Activated B cell treated with CpG ODN at 0.5 μM for 24 hours (primary cell): ENCODE results near the gene EFNA4. TPM values are rescaled to one million over a fixed set of nuclear protein-coding genes. Genes with fewer than 3 reads are reported as not detected.

Experiments
- ATAC-seq: fragments of 200-7000 bp; cut with Tn5 transposase; one replicate; pipeline ENCODE4 v1.10.0; 2021; ENCODE audit warnings: low read depth, mild to moderate bottlenecking, moderate library complexity
- CTCF ChIA-PET: fragments of 350-600 bp; sonication (Branson Sonifier 250); formaldehyde crosslinking; loops from one replicate; lab custom pipeline; 2021; ENCODE audit warnings: antibody characterized with exemption; lab: Charles Lee
- POLR2A ChIA-PET: fragments of 350-600 bp; sonication (Branson Sonifier 250); formaldehyde crosslinking; loops from one replicate; lab custom pipeline; 2021; ENCODE audit warnings: antibody characterized with exemption; lab: Charles Lee
- DNase-seq: peaks from one replicate; pipeline ENCODE4 v3.0.0; 2022
- H3K27ac Mint-ChIP-seq: one replicate; pipeline ENCODE4 v1.8.0; 2020; ENCODE audit warnings: mixed read lengths
- H3K27me3 Mint-ChIP-seq: one replicate; pipeline ENCODE4 v1.8.0; 2021; ENCODE audit warnings: mixed read lengths
- H3K36me3 Mint-ChIP-seq: one replicate; pipeline ENCODE4 v1.8.0; 2021; ENCODE audit warnings: low read depth, mixed read lengths
- H3K4me1 Mint-ChIP-seq: one replicate; pipeline ENCODE4 v1.8.0; 2021; ENCODE audit warnings: mixed read lengths
- H3K4me3 Mint-ChIP-seq: one replicate; pipeline ENCODE4 v1.8.0; 2020; ENCODE audit warnings: mild to moderate bottlenecking, mixed read lengths
- H3K9me3 Mint-ChIP-seq: one replicate; pipeline ENCODE4 v1.8.0; 2020; ENCODE audit warnings: mixed read lengths
- intact Hi-C: fragments of 100-400 bp; cut with micrococcal nuclease; formaldehyde crosslinking; loops from one replicate; pipeline ENCODE4 v1.15.1; 2024
- total RNA-seq: library from RNA; stranded (reverse); gene quantifications from 2 replicates; pipeline ENCODE4 v1.2.3, GENCODE V29; 2022
- TF ChIP-seq, protein P1 (sequence below): fragments of 200-600 bp; IDR thresholded peaks from one replicate; pipeline ENCODE4 v1.8.0; 2022; ENCODE audit warnings: antibody characterized with exemption, mild to moderate bottlenecking

EFNA4 gene
- total RNA-seq, 1 donor from 2014 or later = 7.8 TPM

DNA sequence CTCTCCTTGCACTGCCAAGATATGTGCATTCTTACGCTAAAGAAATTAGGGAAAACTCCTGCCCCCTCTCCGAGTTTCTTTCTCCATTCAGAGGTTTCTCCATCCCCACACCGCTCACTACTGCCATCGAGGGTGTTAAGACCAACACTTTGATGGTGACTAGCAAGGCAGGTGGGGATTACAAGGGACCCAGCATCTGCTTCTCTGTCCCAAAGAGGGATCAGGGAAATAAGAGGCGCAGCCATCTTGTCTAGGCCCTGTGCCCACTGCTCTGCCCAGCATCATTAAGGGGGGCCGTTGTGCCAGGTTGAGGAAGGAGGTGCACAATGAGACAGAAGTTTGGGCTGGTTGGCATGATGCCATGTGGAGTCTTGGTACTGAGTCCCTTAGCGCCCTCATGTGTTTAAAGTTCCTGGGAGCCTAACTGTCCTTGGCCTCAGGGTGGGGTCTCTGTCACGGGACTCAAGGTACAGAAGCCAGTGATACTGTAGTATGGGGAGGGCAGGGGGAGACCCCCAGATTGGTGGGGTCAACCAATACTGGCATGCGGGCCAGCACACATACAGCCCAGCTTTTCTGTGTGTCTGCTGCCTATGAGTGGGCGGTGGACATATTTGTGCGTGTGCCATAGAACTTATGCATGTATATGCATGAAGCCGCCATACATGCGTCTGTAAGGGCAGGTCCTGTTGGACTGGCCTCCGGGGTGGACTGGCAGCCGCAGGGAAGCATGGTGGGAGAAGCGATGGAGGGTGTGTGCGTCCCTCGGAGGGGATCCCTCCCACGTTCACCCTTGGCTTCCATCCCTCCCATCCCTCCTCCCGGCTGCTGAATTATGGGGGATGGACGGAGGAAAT is 20.6 kb downstream of the EFNA4 start:
- H3K36me3 Mint-ChIP-seq = no peaks in the 10 kb centered on the region
- intact Hi-C loops = loop anchor here (1.0 to 2.0 kb wide), 9 partner anchors 13 to 525 kb away; partner anchors contain the start of genes CKS1B, EFNA4, KRTCAP2 and TRIM46
- H3K27ac Mint-ChIP-seq = peak overlapping the region; percentile 93
- H3K4me3 Mint-ChIP-seq = peak overlapping the region; percentile 93
- ATAC-seq (no peak), DNase-seq (no peak)
- peaks cover 28% of the 10 kb centered on the region for H3K27me3 Mint-ChIP-seq
- H3K4me1 Mint-ChIP-seq = peaks cover 58% of the 10 kb centered on the region
- ChIA-PET CTCF (interaction anchor here (0.6 to 4.3 kb wide), 16 partner anchors 9 to 604 kb away, joined by 3 to 84 read pairs (median 8); partner anchors contain the start of genes ADAM15, EFNA4, KRTCAP2 and SLC50A1), POLR2A (interaction anchor here (0.8 to 2.5 kb wide), 24 partner anchors 8 to 148 kb away, joined by 3 to 54 read pairs (median 5); partner anchors contain the start of genes ADAM15, CKS1B, EFNA4 and FLAD1)
- H3K9me3 Mint-ChIP-seq = no peaks in the 10 kb centered on the region
- TF ChIP-seq, protein P1, sequence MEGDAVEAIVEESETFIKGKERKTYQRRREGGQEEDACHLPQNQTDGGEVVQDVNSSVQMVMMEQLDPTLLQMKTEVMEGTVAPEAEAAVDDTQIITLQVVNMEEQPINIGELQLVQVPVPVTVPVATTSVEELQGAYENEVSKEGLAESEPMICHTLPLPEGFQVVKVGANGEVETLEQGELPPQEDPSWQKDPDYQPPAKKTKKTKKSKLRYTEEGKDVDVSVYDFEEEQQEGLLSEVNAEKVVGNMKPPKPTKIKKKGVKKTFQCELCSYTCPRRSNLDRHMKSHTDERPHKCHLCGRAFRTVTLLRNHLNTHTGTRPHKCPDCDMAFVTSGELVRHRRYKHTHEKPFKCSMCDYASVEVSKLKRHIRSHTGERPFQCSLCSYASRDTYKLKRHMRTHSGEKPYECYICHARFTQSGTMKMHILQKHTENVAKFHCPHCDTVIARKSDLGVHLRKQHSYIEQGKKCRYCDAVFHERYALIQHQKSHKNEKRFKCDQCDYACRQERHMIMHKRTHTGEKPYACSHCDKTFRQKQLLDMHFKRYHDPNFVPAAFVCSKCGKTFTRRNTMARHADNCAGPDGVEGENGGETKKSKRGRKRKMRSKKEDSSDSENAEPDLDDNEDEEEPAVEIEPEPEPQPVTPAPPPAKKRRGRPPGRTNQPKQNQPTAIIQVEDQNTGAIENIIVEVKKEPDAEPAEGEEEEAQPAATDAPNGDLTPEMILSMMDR = no peak

DNA sequence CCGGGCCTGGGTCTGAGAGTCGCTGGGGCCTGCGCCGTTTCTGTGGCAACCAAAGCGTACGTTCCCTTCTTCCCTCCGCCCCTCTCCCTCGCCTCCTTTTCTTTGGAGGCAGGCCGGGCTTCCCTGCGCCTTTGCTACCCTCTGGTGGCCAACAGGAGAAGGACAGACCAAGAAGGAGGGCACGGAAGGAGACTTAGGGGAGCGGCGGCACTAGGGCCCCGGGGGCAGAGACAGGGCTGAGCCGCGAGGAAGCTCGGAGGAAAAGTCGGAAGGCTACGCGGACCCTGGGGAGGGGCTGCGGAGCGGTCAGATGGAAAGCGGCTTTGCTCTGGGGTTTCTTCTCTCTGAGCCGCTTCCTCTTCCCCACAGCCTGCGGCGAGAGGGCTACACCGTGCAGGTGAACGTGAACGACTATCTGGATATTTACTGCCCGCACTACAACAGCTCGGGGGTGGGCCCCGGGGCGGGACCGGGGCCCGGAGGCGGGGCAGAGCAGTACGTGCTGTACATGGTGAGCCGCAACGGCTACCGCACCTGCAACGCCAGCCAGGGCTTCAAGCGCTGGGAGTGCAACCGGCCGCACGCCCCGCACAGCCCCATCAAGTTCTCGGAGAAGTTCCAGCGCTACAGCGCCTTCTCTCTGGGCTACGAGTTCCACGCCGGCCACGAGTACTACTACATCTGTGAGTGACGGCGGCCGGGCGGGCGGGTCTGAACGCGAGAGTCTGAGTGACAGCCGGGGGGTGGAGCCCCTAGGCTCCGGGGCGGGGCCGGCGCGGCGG is 21.4 kb downstream of the EFNA4 start:
- H3K27ac Mint-ChIP-seq = peak overlapping the region; percentile 93
- intact Hi-C loops = loop anchor here (1.0 to 5.0 kb wide), 14 partner anchors 14 to 526 kb away; partner anchors contain the start of genes ADAM15, CKS1B, DPM3 and EFNA4
- H3K27me3 Mint-ChIP-seq = peaks cover 25% of the 10 kb centered on the region
- peak; percentile 77 for ATAC-seq
- TF ChIP-seq, protein P1 = peak; percentile 55
- POLR2A ChIA-PET = interaction anchor here (0.6 to 2.5 kb wide), 31 partner anchors 9 to 1093 kb away, joined by 3 to 54 read pairs (median 5); partner anchors contain the start of genes ADAM15, CKS1B, EFNA4 and FLAD1
- H3K4me1 Mint-ChIP-seq = peaks cover 49% of the 10 kb centered on the region
- DNase-seq = peak; percentile 95
- no peaks in the 10 kb centered on the region for H3K36me3 Mint-ChIP-seq
- H3K9me3 Mint-ChIP-seq = no peaks in the 10 kb centered on the region
- H3K4me3 Mint-ChIP-seq = peak overlapping the region; percentile 93
- CTCF ChIA-PET = interaction anchor here (0.6 to 4.3 kb wide), 27 partner anchors 9 to 605 kb away, joined by 3 to 84 read pairs (median 5); partner anchors contain the start of genes ADAM15, EFNA4, KRTCAP2 and PYGO2

DNA sequence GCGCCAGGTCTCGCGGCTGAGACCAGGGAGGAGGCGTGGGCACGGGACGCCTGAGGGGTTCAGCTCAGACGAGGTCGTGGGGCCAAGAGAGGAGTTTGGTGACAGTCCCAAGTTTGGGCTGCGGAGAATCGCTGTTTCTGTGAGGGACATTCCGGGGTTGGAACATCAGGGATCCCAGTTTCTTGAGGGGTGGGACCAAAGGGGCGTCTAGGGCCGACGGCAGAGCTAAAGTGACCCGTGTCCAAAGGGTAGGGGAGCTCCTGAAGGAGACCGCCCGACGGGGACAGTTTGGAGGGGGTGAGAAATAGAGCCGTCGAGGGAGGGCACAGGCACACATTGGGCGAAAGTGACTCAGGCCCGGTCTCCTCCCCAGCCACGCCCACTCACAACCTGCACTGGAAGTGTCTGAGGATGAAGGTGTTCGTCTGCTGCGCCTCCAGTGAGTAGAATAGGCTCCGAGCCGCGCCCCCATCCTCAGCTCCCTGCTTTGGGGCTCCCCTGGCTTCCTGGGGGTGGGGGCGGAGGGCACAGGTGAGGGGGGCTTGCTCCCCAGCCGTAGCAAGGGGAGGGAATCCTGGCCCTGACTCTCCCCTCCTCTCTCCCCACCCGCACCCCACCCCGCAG is 22.1 kb downstream of the EFNA4 start:
- Mint-ChIP-seq H3K36me3 (no peaks in the 10 kb centered on the region), H3K9me3 (no peaks in the 10 kb centered on the region), H3K4me3 (peak overlapping the region; percentile 93), H3K27me3 (peaks cover 25% of the 10 kb centered on the region), H3K4me1 (peaks cover 44% of the 10 kb centered on the region), H3K27ac (peak overlapping the region; percentile 93)
- ATAC-seq (peak; percentile 27), DNase-seq (peak; percentile 55)
- intact Hi-C loops = loop anchor here (1.0 to 5.0 kb wide), 8 partner anchors 34 to 237 kb away; partner anchors contain the start of genes ADAM15, DPM3, KRTCAP2 and PMVK
- POLR2A ChIA-PET = interaction anchor here (0.6 to 2.5 kb wide), 27 partner anchors 9 to 812 kb away, joined by 3 to 54 read pairs (median 5); partner anchors contain the start of genes ADAM15, CKS1B, EFNA4 and KRTCAP2
- TF ChIP-seq, protein P1 = no peak
- CTCF ChIA-PET = interaction anchor here (0.8 to 4.3 kb wide), 19 partner anchors 10 to 606 kb away, joined by 3 to 84 read pairs (median 7); partner anchors contain the start of genes ADAM15, EFNA4, KRTCAP2 and PYGO2

DNA sequence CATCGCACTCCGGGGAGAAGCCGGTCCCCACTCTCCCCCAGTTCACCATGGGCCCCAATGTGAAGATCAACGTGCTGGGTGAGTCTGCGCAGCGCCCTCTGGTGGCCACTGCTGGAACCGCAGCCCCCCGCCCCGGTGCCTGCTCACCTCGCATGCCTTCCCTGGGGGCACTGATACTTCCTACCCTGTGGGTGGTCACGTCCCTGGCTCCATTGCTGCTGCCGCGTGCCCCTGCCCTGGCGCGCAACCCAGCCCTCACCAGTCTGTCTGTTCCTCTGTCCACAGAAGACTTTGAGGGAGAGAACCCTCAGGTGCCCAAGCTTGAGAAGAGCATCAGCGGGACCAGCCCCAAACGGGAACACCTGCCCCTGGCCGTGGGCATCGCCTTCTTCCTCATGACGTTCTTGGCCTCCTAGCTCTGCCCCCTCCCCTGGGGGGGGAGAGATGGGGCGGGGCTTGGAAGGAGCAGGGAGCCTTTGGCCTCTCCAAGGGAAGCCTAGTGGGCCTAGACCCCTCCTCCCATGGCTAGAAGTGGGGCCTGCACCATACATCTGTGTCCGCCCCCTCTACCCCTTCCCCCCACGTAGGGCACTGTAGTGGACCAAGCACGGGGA is 22.7 kb downstream of the EFNA4 start:
- CTCF ChIA-PET = interaction anchor here (0.6 to 4.3 kb wide), 9 partner anchors 15 to 606 kb away, joined by 3 to 84 read pairs (median 9); partner anchors contain the start of genes EFNA4, KRTCAP2 and TRIM46
- intact Hi-C loops = loop anchor here (1.0 to 5.0 kb wide), 2 partner anchors 81 to 236 kb away; partner anchors contain the start of gene RUSC1
- ATAC-seq = peak; percentile 19
- DNase-seq = peak; percentile 87
- Mint-ChIP-seq H3K27me3 (peaks cover 22% of the 10 kb centered on the region), H3K4me1 (peaks cover 43% of the 10 kb centered on the region), H3K27ac (peak overlapping the region; percentile 66), H3K36me3 (no peaks in the 10 kb centered on the region), H3K4me3 (peak overlapping the region; percentile 93), H3K9me3 (no peaks in the 10 kb centered on the region)
- TF ChIP-seq, protein P1 = peak; percentile 96
- POLR2A ChIA-PET = interaction anchor here (0.6 to 2.5 kb wide), 10 partner anchors 23 to 811 kb away, joined by 3 to 54 read pairs (median 6); partner anchors contain the start of genes ADAM15, EFNA4, KRTCAP2 and SLC50A1
